Superior temporal gyrus (tissue), 1 donor: ENCODE results near the gene KNTC1.
"Not testable (repeated sequence)": the region's sequence is repeated elsewhere in the genome, so short reads cannot be mapped to it uniquely, and the experiment has no call there.

Experiments used
- DNase-seq: peaks from one replicate; pipeline ENCODE4 v3.0.0-alpha.2; 2016; ENCODE audit errors: extremely low spot score

The KNTC1 gene

DNA sequence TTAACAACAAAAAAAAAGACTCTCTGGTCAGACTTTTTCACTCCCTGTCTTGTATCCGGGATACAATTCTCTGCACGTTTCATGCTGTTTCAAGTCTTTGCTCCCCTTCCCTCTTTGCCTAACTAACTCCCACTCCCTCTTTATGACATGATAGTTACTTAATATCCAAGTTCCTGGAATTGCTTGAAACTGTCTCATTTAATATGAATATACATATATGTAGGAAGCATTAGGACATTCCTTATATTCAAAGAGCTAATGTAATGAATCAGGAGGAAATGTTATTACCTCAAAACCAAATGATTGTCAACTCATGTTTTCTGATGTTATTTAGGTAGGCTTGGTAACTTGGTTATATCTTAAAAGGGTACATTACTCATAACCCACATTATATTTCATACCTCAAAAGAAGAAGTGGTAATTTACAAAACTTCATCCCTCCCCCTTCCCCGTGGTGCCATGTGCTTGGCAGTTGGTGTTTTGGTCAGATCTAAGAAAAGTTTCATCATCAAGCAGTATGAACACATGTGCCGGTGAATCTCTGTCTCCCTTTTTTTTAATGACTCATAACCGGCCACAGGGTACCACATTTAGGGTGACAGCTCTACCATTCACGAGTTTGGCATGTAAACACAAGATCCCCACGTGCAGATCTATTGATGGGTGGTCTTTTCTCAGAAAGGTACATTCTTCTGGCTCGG lies 119.6 kb downstream of the KNTC1 start:
- DNase-seq = no peak

DNA sequence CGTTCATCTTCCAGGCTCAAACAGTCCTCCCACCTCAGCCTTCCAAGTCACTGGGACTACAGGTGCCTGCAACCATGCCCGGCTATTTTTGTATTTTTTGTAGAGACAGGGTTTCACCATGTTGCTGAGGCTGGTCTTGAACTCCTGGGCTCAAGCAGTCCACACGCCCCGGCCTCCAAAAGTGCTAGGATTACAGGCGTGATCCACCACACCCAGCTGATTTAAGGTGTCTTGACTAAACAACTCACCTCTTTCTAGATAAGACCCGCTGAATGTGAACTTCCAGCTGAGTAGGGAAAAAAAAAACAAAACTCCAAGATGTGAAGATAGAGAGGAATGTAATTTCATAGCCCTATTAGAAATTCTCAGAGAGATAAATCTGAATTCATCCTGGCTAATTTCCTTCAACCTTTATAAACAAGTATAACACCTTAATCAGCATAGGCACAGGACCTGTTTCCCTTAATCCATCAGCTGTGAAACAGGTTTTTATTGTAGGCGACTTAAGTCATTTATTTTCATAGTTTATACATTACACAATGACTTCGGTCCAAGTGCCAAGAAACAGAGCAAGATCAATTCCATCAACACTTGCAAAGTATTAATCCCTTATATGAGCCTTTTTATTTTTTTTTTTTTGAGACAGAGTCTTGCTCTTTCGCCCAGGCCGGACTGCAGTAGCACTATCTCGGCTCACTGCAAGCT lies 124.6 kb downstream of the KNTC1 start:
- DNase-seq = no peak

DNA sequence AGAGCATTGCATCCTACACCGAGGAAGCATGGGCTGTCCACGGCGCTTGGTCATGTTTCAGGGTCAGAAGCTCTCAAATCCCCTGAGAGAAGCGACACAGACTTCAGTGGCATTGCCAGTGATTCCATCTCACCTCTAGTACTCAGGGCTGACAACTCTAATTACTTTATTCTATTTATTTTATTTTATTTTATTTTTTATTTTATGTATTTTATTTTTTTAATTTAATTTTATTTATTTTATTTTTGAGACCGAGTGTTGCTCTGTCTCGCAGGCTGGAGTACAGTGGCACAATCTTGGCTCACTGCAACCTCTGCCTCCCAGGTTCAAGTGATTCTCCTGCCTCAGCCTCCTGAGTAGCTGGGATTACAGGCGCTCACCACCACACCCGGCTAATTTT lies 126.2 kb downstream of the KNTC1 start:
- not testable (repeated sequence) for DNase-seq

DNA sequence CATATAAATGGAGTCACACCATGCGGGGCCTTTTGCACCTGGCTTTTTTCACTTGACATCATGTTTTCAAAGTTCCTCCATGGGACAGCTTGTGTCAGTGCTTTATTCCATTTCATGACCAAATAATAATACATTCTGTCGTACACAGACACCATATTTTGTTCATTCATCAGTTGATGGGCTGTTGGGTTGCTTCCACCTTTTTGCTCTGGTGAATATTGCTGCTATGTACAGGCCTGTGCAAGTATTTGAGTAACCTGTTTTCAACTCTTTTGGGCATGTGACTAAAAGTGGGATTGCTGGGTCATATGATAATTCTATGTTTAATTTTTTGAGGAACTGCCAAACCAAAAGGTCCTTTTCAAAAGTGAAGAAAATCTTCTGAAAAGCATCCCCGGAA lies 129.2 kb downstream of the KNTC1 start:
- DNase-seq = no peak

DNA sequence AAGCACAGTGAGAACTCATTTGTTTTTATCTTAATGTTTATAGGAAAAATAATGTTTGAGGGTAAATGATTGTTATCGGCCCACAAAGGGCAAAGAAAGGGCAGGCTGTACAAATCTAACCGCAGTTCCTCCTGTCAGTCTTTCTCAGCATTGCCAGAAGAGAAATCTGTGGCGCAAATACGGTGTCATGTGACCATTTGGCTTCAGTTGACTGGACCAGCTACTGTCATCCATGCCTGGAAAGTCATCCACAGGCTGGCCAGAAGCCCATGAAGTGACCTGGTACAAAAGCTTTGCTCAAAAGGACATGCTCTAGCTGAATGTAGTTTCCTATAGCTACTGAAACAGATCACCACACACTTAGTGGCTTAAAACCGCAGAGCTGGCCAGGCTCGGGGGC lies 132.5 kb downstream of the KNTC1 start:
- no peak for DNase-seq

DNA sequence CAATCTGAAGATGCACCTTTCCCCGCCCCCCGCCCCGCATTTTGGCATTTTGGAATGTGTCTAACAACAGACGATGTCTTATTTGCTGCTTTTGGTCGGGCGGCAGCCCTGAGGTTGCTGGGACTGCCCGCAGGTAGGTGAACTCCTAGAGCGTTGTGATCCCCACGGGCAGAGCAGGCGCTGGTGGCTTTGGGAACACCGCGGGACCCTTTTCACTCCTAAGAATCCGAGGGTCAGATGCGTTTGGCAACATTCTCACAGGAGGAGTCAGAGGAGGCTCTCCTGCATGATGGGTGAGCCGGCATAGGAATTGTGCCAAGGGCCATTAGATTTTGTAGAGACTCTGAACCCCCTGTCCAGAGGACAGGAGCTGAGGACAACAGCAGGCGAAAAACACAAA lies 134.2 kb downstream of the KNTC1 start:
- no peak for DNase-seq

DNA sequence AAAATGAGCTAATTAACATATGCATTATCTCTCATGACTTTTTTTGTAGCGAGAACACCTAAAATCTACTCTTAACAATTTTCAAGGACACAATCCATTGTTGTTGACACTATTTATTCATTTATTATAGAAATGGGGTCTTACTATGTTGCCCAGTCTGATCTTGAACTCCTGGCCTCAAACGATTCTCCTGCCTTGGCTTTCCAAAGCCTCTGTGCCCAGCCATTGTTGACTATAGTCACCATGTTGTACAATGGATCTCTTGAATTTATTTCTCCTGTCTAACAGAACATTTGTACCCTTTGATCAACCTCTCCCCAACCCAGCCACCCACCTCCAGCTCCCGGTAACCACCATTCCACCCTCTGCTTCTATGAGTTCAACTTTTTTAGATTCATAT lies 134.9 kb downstream of the KNTC1 start:
- no peak for DNase-seq

DNA sequence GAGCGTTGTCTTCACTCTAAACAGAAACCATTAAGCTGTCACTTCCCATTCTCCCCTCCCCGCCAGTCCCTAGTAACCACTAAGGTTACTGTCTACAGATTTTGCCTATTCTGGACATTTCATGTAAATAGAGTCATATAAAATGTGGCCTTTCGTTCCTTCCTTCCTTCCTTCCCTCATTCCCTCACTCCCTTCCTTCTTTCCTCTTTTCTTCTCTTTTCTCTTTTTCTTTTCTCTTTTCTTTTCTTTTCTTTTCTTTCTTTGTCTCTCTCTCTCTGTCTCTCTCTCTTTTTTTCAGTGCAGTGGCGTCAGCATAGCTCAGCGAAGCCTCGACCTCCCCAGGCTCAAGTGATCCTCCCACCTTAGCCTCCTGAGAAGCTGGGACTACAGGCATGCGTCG lies 138.3 kb downstream of the KNTC1 start:
- DNase-seq = no peak

DNA sequence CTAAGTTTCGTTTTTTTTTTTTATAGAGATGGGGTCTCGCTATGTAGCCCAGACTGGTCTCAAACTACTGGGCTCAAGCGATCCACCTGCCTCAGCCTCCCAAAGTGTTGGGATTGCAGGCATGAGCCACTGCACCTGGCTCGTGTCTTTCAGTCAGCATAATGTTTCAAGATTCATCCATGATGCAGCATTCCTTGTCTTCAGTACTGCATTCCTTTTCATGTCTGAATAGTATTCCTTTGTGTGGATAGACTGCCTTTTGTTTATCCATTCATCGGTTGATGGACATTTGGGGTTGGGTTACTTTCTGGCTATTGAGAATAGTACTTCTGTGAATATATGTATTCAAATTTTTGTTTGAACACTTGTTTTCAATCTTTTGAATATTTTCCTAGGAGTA lies 138.7 kb downstream of the KNTC1 start:
- no peak for DNase-seq

DNA sequence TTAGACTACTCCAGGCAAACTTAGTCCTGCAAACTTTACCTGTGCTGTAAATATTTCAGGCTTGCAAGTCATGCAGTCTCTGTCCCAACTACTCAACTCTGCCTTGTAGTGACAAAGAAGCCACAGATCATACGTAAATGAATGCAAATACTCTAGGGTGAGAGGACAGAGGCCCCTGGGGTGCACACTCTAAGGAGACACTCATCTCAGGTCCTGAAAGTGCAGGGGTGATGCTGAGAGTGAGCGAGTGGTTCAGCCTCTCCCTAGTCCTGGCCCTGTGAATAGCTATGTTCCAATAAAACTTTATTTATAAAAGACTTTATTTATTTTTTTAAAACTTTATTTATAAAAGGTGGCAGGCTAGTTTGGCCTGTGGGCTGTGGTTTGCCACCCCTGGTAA lies 141.2 kb downstream of the KNTC1 start:
- DNase-seq = no peak

DNA sequence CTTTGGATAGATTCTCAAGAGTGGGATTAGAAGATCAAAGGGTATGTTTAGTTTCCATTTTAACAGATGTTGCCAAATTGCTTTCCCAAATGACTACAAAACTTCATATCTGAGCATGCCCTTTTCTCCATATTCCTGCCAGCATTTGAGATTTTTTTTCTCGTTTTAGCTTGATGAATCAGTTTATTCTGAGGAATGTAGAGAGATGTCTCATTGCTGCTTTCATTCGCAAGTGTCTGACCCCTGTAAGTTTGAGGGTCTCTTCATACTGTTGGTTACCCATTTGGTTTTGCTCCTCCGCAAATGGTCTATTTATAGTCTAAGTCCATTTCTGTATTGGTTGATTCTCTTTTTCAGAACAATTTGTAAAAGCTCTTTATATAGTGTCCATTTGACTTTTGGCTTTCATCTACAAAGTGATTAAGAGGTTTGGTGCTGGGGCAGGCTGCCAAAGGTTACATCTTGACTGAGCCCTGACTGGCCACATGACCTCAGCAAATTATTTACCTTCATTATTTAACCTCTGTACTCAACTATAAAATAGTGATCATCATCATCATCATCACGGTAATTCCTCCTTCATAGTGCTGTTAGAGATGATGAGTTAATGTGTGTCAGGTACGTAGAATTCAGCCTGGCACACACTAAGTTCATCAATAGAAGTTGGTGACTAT lies 142.5 kb downstream of the KNTC1 start:
- DNase-seq = no peak

DNA sequence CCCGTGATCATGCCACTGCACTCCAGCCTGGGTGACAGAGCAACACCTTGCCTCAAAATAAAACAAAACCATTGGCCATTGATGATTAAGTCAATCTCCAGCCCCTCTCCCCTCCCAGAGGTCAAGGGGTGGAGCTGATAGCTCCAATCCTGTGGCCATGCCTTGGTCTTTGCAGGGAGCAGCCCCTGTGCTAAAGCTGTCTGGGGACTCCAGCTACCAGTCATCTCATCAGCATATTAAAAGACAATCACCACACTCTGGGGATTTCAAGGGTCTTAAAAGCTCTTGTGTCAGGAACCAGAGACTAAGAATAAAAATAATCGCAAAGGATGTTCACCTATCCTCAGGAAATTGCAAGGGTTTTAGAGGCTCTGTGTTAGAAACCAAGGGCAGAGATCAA lies 145.5 kb downstream of the KNTC1 start:
- DNase-seq = no peak
